ENCODE measurements around the gene PLXNA4.

DNA sequence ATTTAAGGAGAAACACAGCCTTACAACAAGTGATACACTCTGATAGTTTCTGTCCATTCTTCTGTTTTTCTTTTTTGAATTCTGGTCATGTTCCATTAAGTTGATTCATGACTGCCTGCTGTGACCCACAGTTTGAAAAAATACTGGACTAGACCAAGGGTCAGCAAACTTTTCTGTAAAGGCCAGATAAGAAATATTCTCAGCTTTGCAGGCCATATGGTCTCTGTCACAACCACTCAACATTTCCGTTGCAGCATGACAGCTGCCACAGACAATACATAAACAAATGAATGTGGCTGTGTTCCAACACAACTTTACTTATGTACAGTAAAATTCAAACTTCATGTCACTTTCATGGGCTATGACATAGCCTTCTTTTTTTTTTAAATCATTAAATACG, 156.7 kb downstream of the PLXNA4 start:
- TF ChIP-seq, protein P1, sequence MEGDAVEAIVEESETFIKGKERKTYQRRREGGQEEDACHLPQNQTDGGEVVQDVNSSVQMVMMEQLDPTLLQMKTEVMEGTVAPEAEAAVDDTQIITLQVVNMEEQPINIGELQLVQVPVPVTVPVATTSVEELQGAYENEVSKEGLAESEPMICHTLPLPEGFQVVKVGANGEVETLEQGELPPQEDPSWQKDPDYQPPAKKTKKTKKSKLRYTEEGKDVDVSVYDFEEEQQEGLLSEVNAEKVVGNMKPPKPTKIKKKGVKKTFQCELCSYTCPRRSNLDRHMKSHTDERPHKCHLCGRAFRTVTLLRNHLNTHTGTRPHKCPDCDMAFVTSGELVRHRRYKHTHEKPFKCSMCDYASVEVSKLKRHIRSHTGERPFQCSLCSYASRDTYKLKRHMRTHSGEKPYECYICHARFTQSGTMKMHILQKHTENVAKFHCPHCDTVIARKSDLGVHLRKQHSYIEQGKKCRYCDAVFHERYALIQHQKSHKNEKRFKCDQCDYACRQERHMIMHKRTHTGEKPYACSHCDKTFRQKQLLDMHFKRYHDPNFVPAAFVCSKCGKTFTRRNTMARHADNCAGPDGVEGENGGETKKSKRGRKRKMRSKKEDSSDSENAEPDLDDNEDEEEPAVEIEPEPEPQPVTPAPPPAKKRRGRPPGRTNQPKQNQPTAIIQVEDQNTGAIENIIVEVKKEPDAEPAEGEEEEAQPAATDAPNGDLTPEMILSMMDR (tag by site-specific recombination; IDR thresholded peaks at IDR 0.05): no peak
- TF ChIP-seq MEIS1 (CRISPR knock-in tag; IDR thresholded peaks at IDR 0.05; ENCODE audit: borderline replicate concordance) (no peak), ZNF792 (tag by site-specific recombination; IDR thresholded peaks at IDR 0.05) (no peak), ZNF510 (tag by site-specific recombination; IDR thresholded peaks at IDR 0.05; ENCODE audit: insufficient replicate concordance) (no peak), ZNF416 (tag by site-specific recombination; IDR thresholded peaks at IDR 0.05) (no peak)
- TF ChIP-seq, protein P2, sequence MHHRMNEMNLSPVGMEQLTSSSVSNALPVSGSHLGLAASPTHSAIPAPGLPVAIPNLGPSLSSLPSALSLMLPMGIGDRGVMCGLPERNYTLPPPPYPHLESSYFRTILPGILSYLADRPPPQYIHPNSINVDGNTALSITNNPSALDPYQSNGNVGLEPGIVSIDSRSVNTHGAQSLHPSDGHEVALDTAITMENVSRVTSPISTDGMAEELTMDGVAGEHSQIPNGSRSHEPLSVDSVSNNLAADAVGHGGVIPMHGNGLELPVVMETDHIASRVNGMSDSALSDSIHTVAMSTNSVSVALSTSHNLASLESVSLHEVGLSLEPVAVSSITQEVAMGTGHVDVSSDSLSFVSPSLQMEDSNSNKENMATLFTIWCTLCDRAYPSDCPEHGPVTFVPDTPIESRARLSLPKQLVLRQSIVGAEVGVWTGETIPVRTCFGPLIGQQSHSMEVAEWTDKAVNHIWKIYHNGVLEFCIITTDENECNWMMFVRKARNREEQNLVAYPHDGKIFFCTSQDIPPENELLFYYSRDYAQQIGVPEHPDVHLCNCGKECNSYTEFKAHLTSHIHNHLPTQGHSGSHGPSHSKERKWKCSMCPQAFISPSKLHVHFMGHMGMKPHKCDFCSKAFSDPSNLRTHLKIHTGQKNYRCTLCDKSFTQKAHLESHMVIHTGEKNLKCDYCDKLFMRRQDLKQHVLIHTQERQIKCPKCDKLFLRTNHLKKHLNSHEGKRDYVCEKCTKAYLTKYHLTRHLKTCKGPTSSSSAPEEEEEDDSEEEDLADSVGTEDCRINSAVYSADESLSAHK (tag by site-specific recombination; IDR thresholded peaks at IDR 0.05): no peak
- TF ChIP-seq, protein P3, sequence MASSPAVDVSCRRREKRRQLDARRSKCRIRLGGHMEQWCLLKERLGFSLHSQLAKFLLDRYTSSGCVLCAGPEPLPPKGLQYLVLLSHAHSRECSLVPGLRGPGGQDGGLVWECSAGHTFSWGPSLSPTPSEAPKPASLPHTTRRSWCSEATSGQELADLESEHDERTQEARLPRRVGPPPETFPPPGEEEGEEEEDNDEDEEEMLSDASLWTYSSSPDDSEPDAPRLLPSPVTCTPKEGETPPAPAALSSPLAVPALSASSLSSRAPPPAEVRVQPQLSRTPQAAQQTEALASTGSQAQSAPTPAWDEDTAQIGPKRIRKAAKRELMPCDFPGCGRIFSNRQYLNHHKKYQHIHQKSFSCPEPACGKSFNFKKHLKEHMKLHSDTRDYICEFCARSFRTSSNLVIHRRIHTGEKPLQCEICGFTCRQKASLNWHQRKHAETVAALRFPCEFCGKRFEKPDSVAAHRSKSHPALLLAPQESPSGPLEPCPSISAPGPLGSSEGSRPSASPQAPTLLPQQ (tag by site-specific recombination; IDR thresholded peaks at IDR 0.05): no peak
- TF ChIP-seq, protein P4, sequence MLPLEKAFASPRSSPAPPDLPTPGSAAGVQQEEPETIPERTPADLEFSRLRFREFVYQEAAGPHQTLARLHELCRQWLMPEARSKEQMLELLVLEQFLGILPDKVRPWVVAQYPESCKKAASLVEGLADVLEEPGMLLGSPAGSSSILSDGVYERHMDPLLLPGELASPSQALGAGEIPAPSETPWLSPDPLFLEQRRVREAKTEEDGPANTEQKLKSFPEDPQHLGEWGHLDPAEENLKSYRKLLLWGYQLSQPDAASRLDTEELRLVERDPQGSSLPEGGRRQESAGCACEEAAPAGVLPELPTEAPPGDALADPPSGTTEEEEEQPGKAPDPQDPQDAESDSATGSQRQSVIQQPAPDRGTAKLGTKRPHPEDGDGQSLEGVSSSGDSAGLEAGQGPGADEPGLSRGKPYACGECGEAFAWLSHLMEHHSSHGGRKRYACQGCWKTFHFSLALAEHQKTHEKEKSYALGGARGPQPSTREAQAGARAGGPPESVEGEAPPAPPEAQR (tag by site-specific recombination; IDR thresholded peaks at IDR 0.05): no peak
- TF ChIP-seq, protein P5, sequence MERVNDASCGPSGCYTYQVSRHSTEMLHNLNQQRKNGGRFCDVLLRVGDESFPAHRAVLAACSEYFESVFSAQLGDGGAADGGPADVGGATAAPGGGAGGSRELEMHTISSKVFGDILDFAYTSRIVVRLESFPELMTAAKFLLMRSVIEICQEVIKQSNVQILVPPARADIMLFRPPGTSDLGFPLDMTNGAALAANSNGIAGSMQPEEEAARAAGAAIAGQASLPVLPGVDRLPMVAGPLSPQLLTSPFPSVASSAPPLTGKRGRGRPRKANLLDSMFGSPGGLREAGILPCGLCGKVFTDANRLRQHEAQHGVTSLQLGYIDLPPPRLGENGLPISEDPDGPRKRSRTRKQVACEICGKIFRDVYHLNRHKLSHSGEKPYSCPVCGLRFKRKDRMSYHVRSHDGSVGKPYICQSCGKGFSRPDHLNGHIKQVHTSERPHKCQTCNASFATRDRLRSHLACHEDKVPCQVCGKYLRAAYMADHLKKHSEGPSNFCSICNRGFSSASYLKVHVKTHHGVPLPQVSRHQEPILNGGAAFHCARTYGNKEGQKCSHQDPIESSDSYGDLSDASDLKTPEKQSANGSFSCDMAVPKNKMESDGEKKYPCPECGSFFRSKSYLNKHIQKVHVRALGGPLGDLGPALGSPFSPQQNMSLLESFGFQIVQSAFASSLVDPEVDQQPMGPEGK (tag by site-specific recombination; IDR thresholded peaks at IDR 0.05): no peak

Data from HEK293 (cell line).